Neural cell (in vitro differentiated cells): ENCODE data around the gene COL25A1. TPM values are rescaled to one million over a fixed set of nuclear protein-coding genes. Genes with fewer than 3 reads are reported as not detected.

Experiments
- H2AFZ ChIP-seq: fragments of 200-600, 300-800 bp; sonication (generic), shearing (Covaris generic); 2 replicates; pipeline ENCODE4 v1.6.0; 2014; ENCODE audit warnings: low read depth, mild to moderate bottlenecking, antibody characterized with exemption, low read length, moderate library complexity
- H3F3A ChIP-seq: fragments of 200-600 bp; shearing (Covaris generic); 2 replicates; pipeline ENCODE4 v1.6.1; 2016; ENCODE audit warnings: mild to moderate bottlenecking, moderate library complexity, mixed read lengths, antibody characterized with exemption, low read length; ENCODE audit not compliant: insufficient read depth, poor library complexity, severe bottlenecking
- H3K27ac ChIP-seq: fragments of 200-600, 300-800 bp; sonication (generic), shearing (Covaris generic); 2 replicates; pipeline ENCODE4 v1.5.1; 2014; ENCODE audit warnings: mild to moderate bottlenecking, low read length, moderate library complexity
- H3K27me3 ChIP-seq: fragments of 300-800, 200-600 bp; sonication (generic), shearing (Covaris generic); 2 replicates; pipeline ENCODE4 v1.6.0; 2014; ENCODE audit warnings: mild to moderate bottlenecking, low read depth, low read length, moderate library complexity; ENCODE audit not compliant: insufficient read depth
- H3K36me3 ChIP-seq: fragments of 300-800, 200-600 bp; sonication (generic), shearing (Covaris generic); 2 replicates; pipeline ENCODE4 v1.5.1; 2014; ENCODE audit warnings: mild to moderate bottlenecking, antibody characterized with exemption, low read length, moderate library complexity; ENCODE audit not compliant: insufficient read depth
- H3K4me2 ChIP-seq: fragments of 300-800, 200-600 bp; sonication (generic), shearing (Covaris generic); 2 replicates; pipeline ENCODE4 v1.6.0; 2014; ENCODE audit warnings: mild to moderate bottlenecking, low read length
- H3K4me3 ChIP-seq: fragments of 300-800, 200-600 bp; sonication (generic), shearing (Covaris generic); 2 replicates; pipeline ENCODE4 v1.5.1; 2014; ENCODE audit warnings: mild to moderate bottlenecking, low read length, moderate library complexity
- H3K79me2 ChIP-seq: fragments of 200-600 bp; shearing (Covaris generic); replicated peaks from 2 replicates; pipeline ENCODE4 v1.6.0; 2014; ENCODE audit warnings: mild to moderate bottlenecking, low read length, moderate library complexity; ENCODE audit not compliant: insufficient read depth
- H3K9ac ChIP-seq: fragments of 300-800, 200-600 bp; sonication (generic), shearing (Covaris generic); 2 replicates; pipeline ENCODE4 v1.6.1; 2016; ENCODE audit warnings: mild to moderate bottlenecking, low read length, mixed read lengths
- H3K9me2 ChIP-seq: fragments of 200-600 bp; shearing (Covaris generic); 2 replicates; pipeline ENCODE4 v1.6.1; 2016; ENCODE audit warnings: mild to moderate bottlenecking, low read length, mixed read lengths; ENCODE audit not compliant: insufficient read depth
- H3K9me3 ChIP-seq: fragments of 200-600, 300-800 bp; sonication (generic), shearing (Covaris generic); 2 replicates; pipeline ENCODE4 v1.6.1; 2016; ENCODE audit warnings: mild to moderate bottlenecking, mixed run types, low read length, moderate library complexity, mixed read lengths
- H4K20me1 ChIP-seq: fragments of 200-600 bp; shearing (Covaris generic); 2 replicates; pipeline ENCODE4 v1.6.1; 2016; ENCODE audit warnings: mild to moderate bottlenecking, mixed run types; ENCODE audit not compliant: insufficient read depth
- CTCF ChIP-seq: fragments of 450-650 bp; IDR thresholded peaks from 2 replicates; pipeline ENCODE4 v1.5.1; 2014; ENCODE audit warnings: antibody characterized with exemption, mild to moderate bottlenecking, moderate library complexity; ENCODE audit not compliant: poor library complexity, severe bottlenecking
- EP300 ChIP-seq: fragments of 450-650 bp; conservative IDR thresholded peaks from 2 replicates; pipeline ENCODE4 v1.6.1; 2014; ENCODE audit warnings: antibody characterized with exemption, mild to moderate bottlenecking, moderate library complexity; ENCODE audit not compliant: poor library complexity, severe bottlenecking
- EZH2 ChIP-seq: fragments of 200-600, 300-800 bp; shearing (Covaris generic), sonication (generic); IDR thresholded peaks from 2 replicates; pipeline ENCODE4 v1.6.1; 2014; ENCODE audit warnings: antibody characterized with exemption, low read length, borderline replicate concordance, mild to moderate bottlenecking; ENCODE audit not compliant: insufficient read depth, poor library complexity, severe bottlenecking
- MXI1 ChIP-seq: fragments of 450-650 bp; conservative IDR thresholded peaks from 2 replicates; pipeline ENCODE4 v1.6.1; 2014; ENCODE audit warnings: antibody characterized with exemption, mild to moderate bottlenecking; ENCODE audit not compliant: poor library complexity, severe bottlenecking
- POLR2AphosphoS5 ChIP-seq: IDR thresholded peaks from 2 replicates; pipeline ENCODE4 v1.6.1; 2012
- RAD21 ChIP-seq: fragments of 450-650 bp; conservative IDR thresholded peaks from 2 replicates; pipeline ENCODE4 v1.6.1; 2014; ENCODE audit warnings: antibody characterized with exemption, mild to moderate bottlenecking, moderate library complexity
- REST ChIP-seq: IDR thresholded peaks from 2 replicates; pipeline ENCODE4 v1.6.1; 2012; ENCODE audit warnings: borderline replicate concordance
- SMC3 ChIP-seq: fragments of 450-650 bp; conservative IDR thresholded peaks from 2 replicates; pipeline ENCODE4 v1.6.1; 2014; ENCODE audit warnings: antibody characterized with exemption, mild to moderate bottlenecking, moderate library complexity; ENCODE audit not compliant: poor library complexity
- TAF1 ChIP-seq: IDR thresholded peaks from 2 replicates; pipeline ENCODE4 v1.6.1; 2012; ENCODE audit warnings: low read depth
- polyA plus RNA-seq: library from polyadenylated mRNA; depleted of rRNA; stranded (reverse); fragments of >200 nt; gene quantifications from 2 replicates; pipeline ENCODE4 v1.2.3, GENCODE V29; 2014

COL25A1 gene
- polyA plus RNA-seq, 1 donor from 2014 or later, result 32.3 TPM

GRCh38 chr4:109041463-109042360 lies 260.7 kb downstream of the COL25A1 start:
- Histone ChIP-seq H3K4me2 (no peak overlapping the region), H3K9me3 (no peaks in the 10 kb centered on the region), H3F3A (no peaks in the 10 kb centered on the region), H3K27me3 (no peaks in the 10 kb centered on the region), H3K9ac (no peak overlapping the region), H3K27ac (no peak overlapping the region), H2AFZ (no peak overlapping the region), H3K79me2 (no peaks in the 10 kb centered on the region), H4K20me1 (no peaks in the 10 kb centered on the region), H3K9me2 (no peaks in the 10 kb centered on the region), H3K4me3 (no peak overlapping the region), H3K36me3 (no peaks in the 10 kb centered on the region)
- TF ChIP-seq EP300 (no peak), POLR2AphosphoS5 (no peak), MXI1 (no peak), CTCF (no peak), SMC3 (no peak)

GRCh38 chr4:109040441-109040840 lies 262.0 kb downstream of the COL25A1 start:
- no peak overlapping the region for H3K27ac ChIP-seq
- H3K4me2 ChIP-seq, result no peak overlapping the region
- no peak overlapping the region for H3K4me3 ChIP-seq
- H3K9ac ChIP-seq, result no peak overlapping the region
- no peaks in the 10 kb centered on the region for H3K27me3 ChIP-seq
- H3K9me3 ChIP-seq, result no peaks in the 10 kb centered on the region
- H4K20me1 ChIP-seq, result no peaks in the 10 kb centered on the region
- no peaks in the 10 kb centered on the region for H3K36me3 ChIP-seq
- no peaks in the 10 kb centered on the region for H3F3A ChIP-seq
- TF ChIP-seq REST, result no peak
- no peaks in the 10 kb centered on the region for H3K9me2 ChIP-seq
- no peak overlapping the region for H2AFZ ChIP-seq
- no peaks in the 10 kb centered on the region for H3K79me2 ChIP-seq

- no peak overlapping the region for H3K4me3 ChIP-seq
- H3K9me3 ChIP-seq, result no peaks in the 10 kb centered on the region
- H2AFZ ChIP-seq, result no peak overlapping the region
- H3K9ac ChIP-seq, result no peak overlapping the region
- no peaks in the 10 kb centered on the region for H4K20me1 ChIP-seq
- H3K27ac ChIP-seq, result no peak overlapping the region
- H3K36me3 ChIP-seq, result no peaks in the 10 kb centered on the region
- no peaks in the 10 kb centered on the region for H3K27me3 ChIP-seq
- no peaks in the 10 kb centered on the region for H3F3A ChIP-seq
- no peak for TF ChIP-seq TAF1
- TF ChIP-seq EP300, result no peak
- no peak for TF ChIP-seq CTCF
- no peak for TF ChIP-seq REST
- no peak for TF ChIP-seq SMC3
- no peak for TF ChIP-seq POLR2AphosphoS5
- no peak for TF ChIP-seq EZH2
- TF ChIP-seq RAD21, result no peak
- H3K9me2 ChIP-seq, result no peaks in the 10 kb centered on the region
- H3K4me2 ChIP-seq, result no peak overlapping the region
- H3K79me2 ChIP-seq, result no peaks in the 10 kb centered on the region
These were observed 265.4 kb downstream of the COL25A1 start for GRCh38 chr4:109037026-109037425.
